HCT116 (cell line): ENCODE measurements around the gene TLR8. TPM values are rescaled to one million over a fixed set of nuclear protein-coding genes. Genes with fewer than 3 reads are reported as not detected.

Experiments
- ATAC-seq: fragments of 200-7000 bp; cut with Tn5 transposase; 2 replicates; pipeline ENCODE4 v1.9.1; 2020; ENCODE audit warnings: mild to moderate bottlenecking, moderate library complexity
- BruUV-seq: library from RNA; stranded (reverse); fragments of 400-500 nt; replicated peaks from 2 replicates; lab custom pipeline; 2021; lab: Mats Ljungman, UMichigan
- CTCF ChIA-PET: fragments of 300-600 bp; sonication (Branson Sonifier 250); formaldehyde crosslinking; loops from one replicate; lab custom pipeline; 2021; ENCODE audit warnings: antibody characterized with exemption; lab: Charles Lee
- POLR2A ChIA-PET: fragments of 300-600, 350-600 bp; sonication (Branson Sonifier 250); formaldehyde crosslinking; loops from one replicate; lab custom pipeline; 2021; ENCODE audit warnings: antibody characterized with exemption; lab: Charles Lee
- RAD21 ChIA-PET, 2 experiments: fragments of 300-600 bp; sonication (Branson Sonifier 250); formaldehyde crosslinking; loops; one replicate each; lab custom pipeline; 2023; ENCODE audit warnings: low total read pairs in 2 of 2; ENCODE audit not compliant: uncharacterized antibody in 2 of 2, unreplicated experiment in 2 of 2, low non-redundant PET in 1 of 2; lab: Charles Lee
- DNase-seq: peaks from one replicate; pipeline ENCODE4 v3.0.0-alpha.2; 2010; ENCODE audit warnings: low read depth, low spot score
- H2AFZ ChIP-seq: fragments of 200-600 bp; shearing (Covaris generic), sonication (generic); 2 replicates; pipeline ENCODE4 v1.6.1; 2017; ENCODE audit warnings: low read depth, mixed run types, mixed read lengths, antibody characterized with exemption, low read length; ENCODE audit not compliant: poor library complexity, severe bottlenecking
- H3K27ac ChIP-seq: 2 replicates; pipeline ENCODE4 v1.5.1; 2012; ENCODE audit warnings: low read depth, low read length
- H3K27me3 ChIP-seq: fragments of 200-600 bp; sonication (generic); 2 replicates; pipeline ENCODE4 v1.6.1; 2016; ENCODE audit warnings: mixed run types, low read length, mixed read lengths; ENCODE audit not compliant: insufficient read depth
- H3K36me3 ChIP-seq, 2 experiments: fragments of 200-500 bp in 1 of 2; fragments of 200-600 bp in 1 of 2; sonication (Bioruptor generic) in 1 of 2; sonication (generic) in 1 of 2; 2 replicates each; pipeline versions ENCODE4 v1.5.1 to v1.6.1; 2014 to 2016; ENCODE audit warnings: low read length in 2 of 2, inconsistent platforms in 1 of 2, mixed read lengths in 1 of 2, mixed run types in 1 of 2; ENCODE audit not compliant: insufficient read depth in 2 of 2, control insufficient read depth in 1 of 2
- H3K4me1 ChIP-seq, 2 experiments: fragments of 200-600 bp in 1 of 2; sonication (generic) in 1 of 2; 2 replicates each; pipeline versions ENCODE4 v1.5.1 to v1.6.1; 2012 to 2017; ENCODE audit warnings: low read length in 2 of 2, inconsistent platforms in 1 of 2, mild to moderate bottlenecking in 1 of 2, mixed read lengths in 1 of 2, mixed run types in 1 of 2, moderate library complexity in 1 of 2; ENCODE audit not compliant: insufficient read depth in 2 of 2, control insufficient read depth in 1 of 2
- H3K4me2 ChIP-seq: fragments of 200-600 bp; sonication (generic); 2 replicates; pipeline ENCODE4 v1.6.1; 2017; ENCODE audit warnings: mixed run types, low read length, mixed read lengths
- H3K4me3 ChIP-seq, 2 experiments: fragments of 200-600 bp in 1 of 2; sonication (generic) in 1 of 2; replicated peaks in 1 of 2; 2 replicates each; pipeline ENCODE4 v1.5.1; 2011 to 2016; ENCODE audit warnings: low read length in 2 of 2, control low read depth in 1 of 2, low read depth in 1 of 2, mild to moderate bottlenecking in 1 of 2, mixed read lengths in 1 of 2, mixed run types in 1 of 2
- H3K79me2 ChIP-seq: fragments of 200-600 bp; sonication (generic); 2 replicates; pipeline ENCODE4 v1.6.1; 2017; ENCODE audit warnings: mild to moderate bottlenecking, mixed run types, low read length, moderate library complexity, mixed read lengths; ENCODE audit not compliant: insufficient read depth
- H3K9ac ChIP-seq: fragments of 200-600 bp; sonication (generic); 2 replicates; pipeline ENCODE4 v1.6.1; 2016; ENCODE audit warnings: low read length, mixed read lengths
- H3K9me2 ChIP-seq: fragments of 200-600 bp; sonication (generic), shearing (Covaris generic); 2 replicates; pipeline ENCODE4 v1.6.1; 2017; ENCODE audit warnings: mixed run types, mild to moderate bottlenecking, moderate library complexity; ENCODE audit not compliant: insufficient read depth
- H3K9me3 ChIP-seq, 2 experiments: fragments of 200-500 bp in 1 of 2; fragments of 200-600 bp in 1 of 2; sonication (Bioruptor generic) in 1 of 2; sonication (generic) in 1 of 2; 2 replicates each; pipeline ENCODE4 v1.6.1; 2014 to 2017; ENCODE audit warnings: low read length in 2 of 2, mixed read lengths in 2 of 2, inconsistent platforms in 1 of 2, low read depth in 1 of 2, mild to moderate bottlenecking in 1 of 2, mixed run types in 1 of 2, moderate library complexity in 1 of 2; ENCODE audit not compliant: control insufficient read depth in 1 of 2, insufficient read depth in 1 of 2
- H4K20me1 ChIP-seq: fragments of 200-600 bp; sonication (generic), shearing (Covaris generic); 2 replicates; pipeline ENCODE4 v1.6.1; 2017; ENCODE audit warnings: mixed run types, mild to moderate bottlenecking, moderate library complexity; ENCODE audit not compliant: insufficient read depth
- CEBPB ChIP-seq: IDR thresholded peaks from 2 replicates; pipeline ENCODE4 v1.6.1; 2012; ENCODE audit warnings: low read depth
- ELF1 ChIP-seq: IDR thresholded peaks from 2 replicates; pipeline ENCODE4 v1.6.1; 2012; ENCODE audit warnings: low read depth, borderline replicate concordance
- EZH2 ChIP-seq: fragments of 200-600 bp; sonication (generic); IDR thresholded peaks from 2 replicates; pipeline ENCODE4 v1.6.1; 2017; ENCODE audit warnings: antibody characterized with exemption, mixed run types
- FOSL1 ChIP-seq: IDR thresholded peaks from 2 replicates; pipeline ENCODE4 v1.6.1; 2012; ENCODE audit warnings: low read depth
- REST ChIP-seq: IDR thresholded peaks from 2 replicates; pipeline ENCODE4 v1.6.1; 2012; ENCODE audit warnings: low read depth
- SRF ChIP-seq: IDR thresholded peaks from 2 replicates; pipeline ENCODE4 v1.6.1; 2012; ENCODE audit warnings: low read depth
- TCF7L2 ChIP-seq: IDR thresholded peaks from 2 replicates; pipeline ENCODE4 v1.7.0; 2011; ENCODE audit warnings: borderline replicate concordance, inconsistent platforms; ENCODE audit not compliant: insufficient read depth, insufficient read length; ENCODE audit errors: extremely low read depth
- ZBTB33 ChIP-seq: IDR thresholded peaks from 2 replicates; pipeline ENCODE4 v1.6.1; 2011; ENCODE audit warnings: mild to moderate bottlenecking, low read length, moderate library complexity; ENCODE audit not compliant: insufficient replicate concordance; ENCODE audit errors: extremely low read depth
- ZNF274 ChIP-seq: fragments of 200-500 bp; sonication (Bioruptor generic); IDR thresholded peaks from 2 replicates; pipeline ENCODE4 v1.6.1; 2014; ENCODE audit warnings: mild to moderate bottlenecking, low read depth, low read length, inconsistent platforms
- intact Hi-C: fragments of 100-400 bp; cut with micrococcal nuclease; formaldehyde crosslinking; loops from 2 replicates; pipeline ENCODE4 v1.10.0; 2022
- total RNA-seq: library from RNA; stranded (reverse); gene quantifications from one replicate; pipeline ENCODE4 v1.2.1, GENCODE V29; 2021; ENCODE audit not compliant: unreplicated experiment
- TF ChIP-seq, protein P1 (sequence below), 3 experiments: fragments of 200-600 bp in 1 of 3; sonication (generic) in 1 of 3; IDR thresholded peaks in 2 of 3; conservative IDR thresholded peaks in 1 of 3; 2 replicates each; pipeline ENCODE4 v1.5.1; 2012 to 2017; ENCODE audit warnings: low read depth in 2 of 3, low read length in 2 of 3, antibody characterized with exemption in 1 of 3, borderline replicate concordance in 1 of 3, control low read depth in 1 of 3, mild to moderate bottlenecking in 1 of 3, mixed read lengths in 1 of 3, mixed run types in 1 of 3, moderate library complexity in 1 of 3; ENCODE audit not compliant: insufficient read depth in 1 of 3

TLR8 gene
- total RNA-seq, 1 experiment from 2014 or later, result not detected

DNA sequence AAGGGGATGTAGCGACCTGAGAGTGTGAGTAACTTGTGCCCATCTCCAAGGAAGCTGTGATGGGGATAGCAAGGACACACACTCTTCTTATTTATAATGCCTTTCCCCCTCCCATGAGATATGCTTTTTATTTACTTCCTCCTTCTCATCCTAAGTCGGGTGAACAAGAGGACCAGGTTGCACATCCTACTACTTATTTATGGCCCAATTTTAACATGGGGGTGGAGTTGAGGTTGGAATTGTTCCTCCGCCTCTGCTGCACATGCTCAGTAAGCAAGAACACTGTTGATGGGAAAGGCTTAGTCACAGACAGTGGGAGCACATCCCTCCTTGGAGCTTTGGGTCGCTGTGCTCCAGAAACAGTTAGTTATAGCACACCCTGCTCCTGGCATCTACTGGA, 15.2 kb upstream of the TLR8 start:
- Histone ChIP-seq H3K79me2 (no peaks in the 10 kb centered on the region), H3K9me2 (no peaks in the 10 kb centered on the region), H3K36me3 (no peaks in the 10 kb centered on the region), H3K4me3 (no peak overlapping the region), H3K27ac (no peak overlapping the region), H4K20me1 (no peaks in the 10 kb centered on the region), H3K9me3 (no peaks in the 10 kb centered on the region), H3K4me2 (no peak overlapping the region), H2AFZ (no peak overlapping the region), H3K27me3 (no peaks in the 10 kb centered on the region), H3K9ac (no peak overlapping the region), H3K4me1 (no peaks in the 10 kb centered on the region)
- no peak for TF ChIP-seq TCF7L2
- no peak for TF ChIP-seq CEBPB
- no peak for TF ChIP-seq SRF
- TF ChIP-seq FOSL1, result no peak
- TF ChIP-seq REST, result no peak
- no peak for TF ChIP-seq ZBTB33
- no peak for TF ChIP-seq ELF1
- no peak for TF ChIP-seq EZH2
- TF ChIP-seq ZNF274, result no peak
- TF ChIP-seq, protein P1, sequence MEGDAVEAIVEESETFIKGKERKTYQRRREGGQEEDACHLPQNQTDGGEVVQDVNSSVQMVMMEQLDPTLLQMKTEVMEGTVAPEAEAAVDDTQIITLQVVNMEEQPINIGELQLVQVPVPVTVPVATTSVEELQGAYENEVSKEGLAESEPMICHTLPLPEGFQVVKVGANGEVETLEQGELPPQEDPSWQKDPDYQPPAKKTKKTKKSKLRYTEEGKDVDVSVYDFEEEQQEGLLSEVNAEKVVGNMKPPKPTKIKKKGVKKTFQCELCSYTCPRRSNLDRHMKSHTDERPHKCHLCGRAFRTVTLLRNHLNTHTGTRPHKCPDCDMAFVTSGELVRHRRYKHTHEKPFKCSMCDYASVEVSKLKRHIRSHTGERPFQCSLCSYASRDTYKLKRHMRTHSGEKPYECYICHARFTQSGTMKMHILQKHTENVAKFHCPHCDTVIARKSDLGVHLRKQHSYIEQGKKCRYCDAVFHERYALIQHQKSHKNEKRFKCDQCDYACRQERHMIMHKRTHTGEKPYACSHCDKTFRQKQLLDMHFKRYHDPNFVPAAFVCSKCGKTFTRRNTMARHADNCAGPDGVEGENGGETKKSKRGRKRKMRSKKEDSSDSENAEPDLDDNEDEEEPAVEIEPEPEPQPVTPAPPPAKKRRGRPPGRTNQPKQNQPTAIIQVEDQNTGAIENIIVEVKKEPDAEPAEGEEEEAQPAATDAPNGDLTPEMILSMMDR (IDR thresholded peaks at IDR 0.05 in 2 of 3, conservative IDR thresholded peaks at IDR 0.05 in 1 of 3; ENCODE audit: borderline replicate concordance in 1 of 3, insufficient read depth in 1 of 3, low read depth in 2 of 3, low read length in 2 of 3), result no peak
- ChIA-PET CTCF (interaction anchor here (0.7 kb wide), 1 partner anchor 428 kb away, joined by 3 read pairs; no protein-coding TSS in a partner anchor), RAD21 (no interaction called here), POLR2A (no interaction called here)
- no TSS peak for BruUV-seq
- intact Hi-C loops, result no loop called here
- ATAC-seq, result no peak
- DNase-seq, result no peak
